H4 (cell line): ENCODE measurements around the gene FERMT3. TPM values are rescaled to one million over a fixed set of nuclear protein-coding genes. Genes with fewer than 3 reads are reported as not detected.
"Not testable (repeated sequence)": the region's sequence is repeated elsewhere in the genome, so short reads cannot be mapped to it uniquely, and the experiment has no call there.

Experiments
- DNase-seq: peaks from one replicate; pipeline ENCODE4 v3.0.0-alpha.2; 2015; ENCODE audit warnings: low spot score
- total RNA-seq: library from RNA; depleted of rRNA; stranded (reverse); fragments of >200 nt; shearing (Covaris generic); gene quantifications from 2 replicates; pipeline ENCODE4 v1.2.3, GENCODE V29; 2014

The FERMT3 gene
- total RNA-seq, 1 experiment from 2014 or later, result not detected

DNA sequence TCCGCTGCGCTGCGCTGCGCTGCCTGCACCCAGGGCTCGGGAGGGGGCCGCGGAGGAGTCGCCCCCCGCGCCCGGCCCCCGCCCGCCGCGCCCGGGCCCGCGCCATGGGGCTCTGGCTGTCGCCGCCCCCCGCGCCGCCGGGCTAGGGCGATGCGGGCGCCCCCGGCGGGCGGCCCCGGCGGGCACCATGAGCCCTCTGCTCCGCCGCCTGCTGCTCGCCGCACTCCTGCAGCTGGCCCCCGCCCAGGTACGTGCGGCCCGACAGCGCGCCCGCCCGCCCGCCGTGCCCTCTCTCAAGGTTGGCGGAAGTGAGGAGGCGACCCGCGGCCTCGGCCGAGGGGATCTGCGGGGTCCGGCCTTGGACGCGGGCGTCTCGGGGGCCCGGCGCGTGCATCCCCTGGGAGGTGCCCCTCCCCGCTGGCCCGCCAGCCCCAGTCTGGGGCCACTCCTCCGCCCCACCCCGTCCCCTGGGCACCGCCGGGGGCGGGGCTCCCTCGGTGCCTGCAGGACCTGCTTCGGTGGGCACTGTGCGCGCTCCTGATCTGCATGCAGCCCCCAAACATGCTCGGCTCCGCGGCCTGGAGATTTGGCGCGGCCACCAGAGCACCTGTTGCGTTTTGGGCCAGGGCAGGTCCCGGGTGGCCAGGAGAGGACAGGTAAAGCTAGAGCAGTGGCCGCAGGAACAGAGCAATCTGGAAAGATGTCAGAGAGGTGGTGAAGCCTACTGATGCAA is 28.3 kb downstream of the FERMT3 start:
- DNase-seq, result no peak

DNA sequence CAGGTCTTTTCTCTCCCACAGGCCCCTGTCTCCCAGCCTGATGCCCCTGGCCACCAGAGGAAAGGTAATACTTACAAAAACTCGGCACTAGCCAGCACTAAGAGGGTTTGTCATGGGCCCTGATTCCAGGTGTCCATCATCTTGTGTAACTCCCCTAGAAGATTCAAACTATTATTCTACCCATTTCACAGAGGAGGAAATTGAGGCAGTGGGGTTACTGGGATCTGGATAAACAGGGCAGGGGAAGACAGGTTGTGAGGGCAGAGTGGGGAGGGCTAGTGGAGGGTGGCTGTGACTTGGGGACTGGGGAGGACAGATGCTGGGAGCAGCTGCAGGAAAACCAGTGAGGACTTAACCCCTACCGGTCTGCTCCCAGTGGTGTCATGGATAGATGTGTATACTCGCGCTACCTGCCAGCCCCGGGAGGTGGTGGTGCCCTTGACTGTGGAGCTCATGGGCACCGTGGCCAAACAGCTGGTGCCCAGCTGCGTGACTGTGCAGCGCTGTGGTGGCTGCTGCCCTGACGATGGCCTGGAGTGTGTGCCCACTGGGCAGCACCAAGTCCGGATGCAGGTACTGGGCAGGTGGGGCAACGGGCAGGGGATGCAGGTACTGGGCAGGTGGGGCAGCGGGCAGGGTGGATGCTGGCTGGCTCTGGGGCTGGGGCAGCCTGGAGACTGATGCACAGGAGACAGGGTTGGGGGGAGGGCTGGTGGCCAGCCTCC is 29.1 kb downstream of the FERMT3 start:
- DNase-seq, result no peak

DNA sequence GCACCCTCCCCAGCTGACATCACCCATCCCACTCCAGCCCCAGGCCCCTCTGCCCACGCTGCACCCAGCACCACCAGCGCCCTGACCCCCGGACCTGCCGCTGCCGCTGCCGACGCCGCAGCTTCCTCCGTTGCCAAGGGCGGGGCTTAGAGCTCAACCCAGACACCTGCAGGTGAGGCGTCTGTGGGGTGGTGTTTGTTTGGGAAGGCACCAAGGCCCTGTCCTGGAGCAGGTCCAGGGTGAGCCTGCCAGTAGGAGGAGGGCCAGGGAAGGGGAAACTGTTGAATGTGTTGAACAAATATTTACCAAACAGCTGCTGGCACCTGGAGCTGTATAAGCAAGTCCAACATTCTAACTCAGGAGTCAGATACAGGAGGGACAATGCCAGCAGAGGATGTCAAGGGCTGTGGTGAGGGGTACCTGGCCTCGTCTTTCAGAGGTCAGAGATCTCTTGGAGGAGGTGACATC is 31.0 kb downstream of the FERMT3 start:
- no peak for DNase-seq

- DNase-seq, result no peak
These were observed 31.6 kb downstream of the FERMT3 start for GRCh38 chr11:64238076-64238475.

DNA sequence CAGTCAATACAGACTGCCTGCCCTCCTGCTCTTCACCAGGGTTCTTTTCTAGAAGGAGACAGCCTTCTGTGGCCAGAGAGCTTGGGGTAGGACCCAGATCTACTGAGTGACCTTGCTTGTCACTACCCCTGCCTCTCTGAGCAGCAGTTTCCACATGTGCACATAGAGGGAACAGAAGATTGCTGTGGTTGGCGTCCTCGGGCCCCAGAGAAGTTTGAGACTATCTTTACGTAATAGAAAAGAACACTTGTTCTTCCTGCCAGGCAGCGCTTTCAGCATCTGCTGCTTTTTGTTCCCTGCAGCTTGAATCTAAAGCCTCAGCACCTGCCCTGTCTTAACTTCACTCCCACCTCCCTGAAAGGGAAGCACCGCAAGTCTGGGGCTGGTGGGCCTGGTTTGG is 32.5 kb downstream of the FERMT3 start:
- DNase-seq, result no peak

- no peak for DNase-seq
These were observed 33.3 kb downstream of the FERMT3 start for GRCh38 chr11:64239662-64240434.

GRCh38 chr11:64240435-64241240 is 34.1 kb downstream of the FERMT3 start, which contains the start of gene FKBP2:
TSS of gene FKBP2 (plus strand) at chr11:64241095. CDS start at chr11:64242388, 1,293 bp downstream.
- peak; percentile 95 for DNase-seq

DNA sequence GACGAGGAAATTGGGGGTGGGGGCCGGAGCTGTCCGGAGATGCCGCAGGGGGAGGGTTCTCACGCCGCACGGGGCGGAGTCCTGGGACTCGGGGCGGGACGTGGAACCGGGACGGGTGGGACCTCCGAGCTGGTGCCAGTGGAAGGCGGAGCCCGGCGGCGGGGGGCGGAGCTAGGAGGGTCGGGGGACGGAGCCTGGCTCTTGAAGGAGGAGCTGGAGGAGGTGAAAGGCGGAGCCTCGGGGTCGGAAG is 34.6 kb downstream of the FERMT3 start:
- peak; percentile 94 for DNase-seq

- DNase-seq, result no peak
These were observed 35.2 kb downstream of the FERMT3 start for GRCh38 chr11:64241491-64242374.

- no peak for DNase-seq
These were observed 36.8 kb downstream of the FERMT3 start for GRCh38 chr11:64243236-64243854.

DNA sequence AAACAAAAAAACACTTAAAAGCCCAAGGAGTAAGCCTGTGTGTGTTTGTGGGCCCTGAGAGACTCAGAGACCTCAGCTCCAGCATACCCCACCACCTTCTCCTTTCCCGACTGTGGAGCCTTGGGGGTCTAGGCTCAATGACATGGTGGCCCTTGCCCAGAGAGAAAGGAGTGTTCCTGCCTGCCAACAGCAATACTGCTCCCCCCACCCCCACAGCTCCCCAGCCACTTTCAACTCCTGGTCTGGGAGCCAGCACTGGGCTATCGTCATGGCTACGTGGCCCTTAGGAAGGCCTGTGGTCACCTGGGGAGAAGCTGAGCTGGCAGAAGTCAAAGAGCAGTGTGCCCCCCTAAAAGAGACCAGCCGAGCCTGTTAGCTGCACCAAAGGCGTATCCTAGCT is 37.6 kb downstream of the FERMT3 start:
- DNase-seq, result no peak

- no peak for DNase-seq
These were observed 38.4 kb downstream of the FERMT3 start for GRCh38 chr11:64244966-64245365.

- DNase-seq, result no peak
These were observed 38.9 kb downstream of the FERMT3 start for GRCh38 chr11:64245401-64245796.

DNA sequence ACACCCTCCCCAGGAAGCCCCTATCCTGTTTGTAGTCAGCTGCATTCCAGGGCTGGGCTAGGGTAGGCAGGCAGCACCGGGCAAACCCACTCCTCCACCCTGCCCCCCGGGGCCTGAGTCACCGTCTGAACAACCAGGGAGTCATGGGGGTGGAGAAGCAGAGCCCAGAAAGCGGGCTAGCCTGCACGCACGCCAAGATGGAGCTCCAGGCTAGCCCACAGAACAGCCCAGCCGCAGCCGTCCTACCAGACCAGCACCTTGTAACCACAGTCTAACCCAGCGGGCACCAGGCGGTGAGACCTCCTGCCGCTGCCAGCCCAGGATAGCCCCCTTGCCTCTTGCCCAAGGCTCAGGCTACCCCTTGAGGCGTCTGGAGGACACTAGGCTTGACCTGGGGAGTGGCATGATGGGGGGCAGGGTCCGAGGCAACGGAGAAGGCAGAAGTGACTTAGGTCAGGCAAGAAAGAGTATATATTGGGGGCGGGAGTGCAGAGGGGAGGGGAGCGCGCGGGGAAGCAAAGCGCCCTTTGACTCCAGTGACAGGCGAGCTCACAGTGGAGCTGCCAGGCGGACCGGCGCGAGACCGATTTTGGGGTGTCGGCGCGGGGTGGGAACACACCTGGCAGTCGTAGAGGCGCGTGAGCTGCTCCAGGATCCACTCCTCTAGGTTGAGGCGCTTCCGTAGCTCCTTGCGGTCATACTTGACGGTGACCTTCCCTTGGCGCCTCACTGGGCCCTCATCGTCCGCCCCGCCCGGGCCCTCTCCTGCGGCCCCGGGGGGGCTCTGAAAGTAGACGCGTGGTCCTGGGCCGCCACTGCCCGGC is 39.5 kb downstream of the FERMT3 start:
- DNase-seq, result peak; percentile 82

GRCh38 chr11:64246621-64246870 is 40.0 kb downstream of the FERMT3 start:
- not testable (repeated sequence) for DNase-seq

- DNase-seq, result peak; percentile 77
These were observed 40.6 kb downstream of the FERMT3 start, which contains the start of gene PPP1R14B for GRCh38 chr11:64246871-64247728. TSS of gene PPP1R14B (minus strand) at chr11:64246943. CDS start at chr11:64246673, 270 bp downstream.

DNA sequence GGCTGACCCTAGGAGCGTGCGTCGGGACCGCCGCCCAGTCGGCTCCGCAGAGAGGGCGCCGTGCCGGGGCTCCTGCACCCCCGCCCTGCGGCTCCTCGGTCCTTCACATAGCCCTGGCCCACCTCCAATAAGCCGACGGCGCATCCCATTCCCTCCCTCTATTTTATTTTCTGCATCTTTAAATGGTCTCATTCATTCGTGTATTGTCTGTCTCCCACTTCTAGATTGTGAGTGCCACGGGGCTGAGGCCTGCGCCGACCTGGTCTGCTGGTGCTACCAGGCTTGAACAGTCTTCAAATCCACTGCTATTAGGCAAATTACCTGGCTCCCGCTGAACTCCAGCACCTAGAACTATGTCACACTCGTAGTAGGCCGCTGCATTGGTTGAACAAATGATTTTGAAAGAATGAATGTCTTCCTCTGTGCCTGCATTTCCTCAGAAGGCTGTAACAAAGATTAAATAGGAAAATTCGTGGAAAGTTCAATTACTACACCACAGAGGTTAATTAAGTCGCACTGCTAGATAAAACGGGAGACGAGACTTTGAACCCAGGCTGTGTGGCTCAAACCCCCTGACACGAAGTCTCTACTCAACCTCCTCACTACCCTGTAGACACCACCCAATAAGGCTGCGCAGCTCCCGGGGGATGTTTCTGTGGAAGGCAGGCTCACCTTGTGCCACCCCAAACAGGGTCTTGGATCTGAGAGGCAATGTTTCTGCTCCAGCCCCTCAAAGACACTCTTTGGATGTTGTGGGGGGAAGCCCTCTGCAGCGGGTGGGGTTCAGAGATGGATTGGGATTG is 41.4 kb downstream of the FERMT3 start:
- DNase-seq, result no peak

DNA sequence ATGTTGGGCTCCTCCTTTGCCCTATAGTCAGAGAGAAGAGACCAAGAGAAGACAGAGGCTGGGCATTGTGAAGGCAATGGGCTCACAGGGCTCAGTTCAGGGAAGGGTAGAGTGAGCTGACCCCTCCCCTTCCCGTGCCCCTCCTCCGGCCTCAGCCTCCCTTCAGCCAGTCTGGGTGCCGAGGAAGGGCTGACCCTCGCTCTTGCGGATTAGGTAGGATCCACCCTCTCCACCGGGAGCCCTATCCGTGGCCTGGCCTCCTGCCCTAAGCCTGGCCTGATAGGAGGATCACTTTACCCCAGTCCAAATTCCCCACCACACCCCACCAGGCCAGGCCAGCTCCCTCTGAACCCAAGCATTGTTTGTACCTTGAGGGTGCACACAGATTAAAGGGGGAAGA is 42.1 kb downstream of the FERMT3 start:
- no peak for DNase-seq
